Right lobe of liver (tissue), 4 donors: ENCODE measurements around the gene NDUFS3.

ENCODE experiments used
- CTCF ChIP-seq, 4 donors: fragments of 200-600 bp in 3 of 4; fragments of 450-650 bp in 1 of 4; IDR thresholded peaks; one replicate each; pipeline versions ENCODE4 v1.5.1 to v1.8.0; 2016 to 2022; ENCODE audit warnings: antibody characterized with exemption in 4 of 4, mild to moderate bottlenecking in 2 of 4
- POLR2A ChIP-seq: fragments of 450-650 bp; IDR thresholded peaks from one replicate; pipeline ENCODE4 v1.6.1; 2017; ENCODE audit warnings: antibody characterized with exemption, mild to moderate bottlenecking
- donor health status: DM: no; HTN: no; CAD: no.
- donor health status: DM: no; HTN: no; CAD: no.
- donor health status: DM: no; HTN: yes; CAD: no.

- TF ChIP-seq CTCF (IDR thresholded peaks at IDR 0.05) (no peak), POLR2A (no peak)
Measured at GRCh38 chr11:47593492-47593933, 14.6 kb downstream of the NDUFS3 start.
